H1 (cell line): ENCODE data around the gene SURF4. TPM values are rescaled to one million over a fixed set of nuclear protein-coding genes. Genes with fewer than 3 reads are reported as not detected.

Experiments used
- CTCF ChIA-PET: fragments of 300-600 bp; sonication (Branson Sonifier 250); formaldehyde crosslinking; loops from one replicate; lab custom pipeline; 2021; ENCODE audit not compliant: partially characterized antibody; lab: Charles Lee
- POLR2A ChIA-PET: fragments of 300-600 bp; sonication (Branson Sonifier 250); formaldehyde crosslinking; loops from one replicate; lab custom pipeline; 2021; ENCODE audit warnings: inconsistent platforms; ENCODE audit not compliant: partially characterized antibody; lab: Charles Lee
- DNase-seq, 2 experiments: peaks; one replicate each; pipeline versions ENCODE4 v3.0.0 to v3.0.0-alpha.2; 2010 to 2022; ENCODE audit warnings: low spot score in 2 of 2, low read depth in 1 of 2, mixed read lengths in 1 of 2
- FAIRE-seq: peaks from 2 replicates; lab custom pipeline; 2011; peaks lifted over from hg19 to GRCh38; lab: Jason Lieb, UNC
- H2AFZ ChIP-seq: 2 replicates; pipeline ENCODE4 v1.8.1; 2012; ENCODE audit warnings: low read length, inconsistent platforms
- H2AK5ac ChIP-seq: 2 replicates; pipeline ENCODE4 v1.6.1; 2013; ENCODE audit warnings: low read depth, low read length
- H2BK120ac ChIP-seq: replicated peaks from 2 replicates; pipeline ENCODE3; 2013; ENCODE audit warnings: low read depth, low read length, inconsistent platforms
- H2BK12ac ChIP-seq: 2 replicates; pipeline ENCODE4 v1.6.1; 2013; ENCODE audit warnings: low read depth, low read length
- H2BK15ac ChIP-seq: 2 replicates; pipeline ENCODE4 v1.6.1; 2013; ENCODE audit warnings: low read length
- H2BK20ac ChIP-seq: 2 replicates; pipeline ENCODE4 v1.6.1; 2013; ENCODE audit warnings: low read length
- H2BK5ac ChIP-seq: 2 replicates; pipeline ENCODE4 v1.6.1; 2013; ENCODE audit warnings: low read depth, low read length
- H3K14ac ChIP-seq: 2 replicates; pipeline ENCODE4 v1.6.1; 2013; ENCODE audit warnings: inconsistent platforms; ENCODE audit not compliant: insufficient read length
- H3K18ac ChIP-seq: 2 replicates; pipeline ENCODE4 v1.6.1; 2013; ENCODE audit warnings: low read length; ENCODE audit errors: extremely low read depth
- H3K23ac ChIP-seq: 2 replicates; pipeline ENCODE4 v1.6.1; 2013; ENCODE audit warnings: inconsistent platforms; ENCODE audit not compliant: insufficient read length
- H3K23me2 ChIP-seq: 2 replicates; pipeline ENCODE4 v1.6.1; 2013; ENCODE audit warnings: low read depth, low read length
- H3K27ac ChIP-seq: 2 replicates; pipeline ENCODE4 v1.6.1; 2011; ENCODE audit warnings: low read depth, low read length, inconsistent platforms
- H3K27me3 ChIP-seq, 4 experiments: replicated peaks in 1 of 4; 1 replicate in 1 of 4; 2 replicates in 3 of 4; pipeline versions ENCODE4 v1.6.1 to v1.8.1; 2011 to 2013; ENCODE audit warnings: low read length in 3 of 4, mild to moderate bottlenecking in 3 of 4, inconsistent platforms in 2 of 4, mixed read lengths in 2 of 4, moderate library complexity in 1 of 4; ENCODE audit not compliant: control insufficient read depth in 3 of 4, insufficient read depth in 3 of 4; ENCODE audit errors: extremely low read depth in 1 of 4
- H3K36me3 ChIP-seq, 4 experiments: 2 replicates each; pipeline versions ENCODE4 v1.6.1 to v1.8.1; 2011 to 2013; ENCODE audit warnings: mild to moderate bottlenecking in 4 of 4, low read length in 3 of 4, moderate library complexity in 2 of 4, control low read depth in 1 of 4, inconsistent platforms in 1 of 4; ENCODE audit not compliant: insufficient read depth in 4 of 4, control insufficient read depth in 2 of 4
- H3K4ac ChIP-seq: replicated peaks from 2 replicates; pipeline ENCODE3; 2013; ENCODE audit warnings: low read length, low read depth, mixed read lengths, inconsistent platforms; ENCODE audit not compliant: insufficient read length
- H3K4me1 ChIP-seq, 4 experiments: replicated peaks in 1 of 4; 1 replicate in 1 of 4; 2 replicates in 3 of 4; pipeline versions ENCODE4 v1.6.1 to v1.8.1; 2011 to 2013; ENCODE audit warnings: low read length in 3 of 4, inconsistent platforms in 2 of 4, mixed read lengths in 1 of 4; ENCODE audit not compliant: insufficient read depth in 4 of 4, control insufficient read depth in 3 of 4
- H3K4me2 ChIP-seq, 2 experiments: 2 replicates each; pipeline versions ENCODE4 v1.6.1 to v1.8.1; 2011 to 2013; ENCODE audit warnings: low read depth in 2 of 2, low read length in 2 of 2, control low read depth in 1 of 2, inconsistent platforms in 1 of 2, mild to moderate bottlenecking in 1 of 2; ENCODE audit not compliant: insufficient read depth in 1 of 2
- H3K4me3 ChIP-seq, 4 experiments: fragments of 200-600, 300-600 bp in 1 of 4; sonication (generic), shearing (Covaris generic), sonication (Bioruptor Twin) in 1 of 4; 2 replicates each; pipeline versions ENCODE4 v1.5.1 to v1.8.1; 2011 to 2016; ENCODE audit warnings: low read length in 4 of 4, low read depth in 3 of 4, control low read depth in 2 of 4, inconsistent platforms in 2 of 4, mild to moderate bottlenecking in 2 of 4, mixed read lengths in 1 of 4, moderate library complexity in 1 of 4; ENCODE audit not compliant: insufficient read depth in 2 of 4; ENCODE audit errors: extremely low read depth in 1 of 4
- H3K56ac ChIP-seq: replicated peaks from 2 replicates; pipeline ENCODE3; 2013; ENCODE audit warnings: low read depth, mild to moderate bottlenecking, mixed read lengths, low read length, inconsistent platforms; ENCODE audit not compliant: insufficient read length
- H3K79me1 ChIP-seq: 2 replicates; pipeline ENCODE4 v1.6.1; 2013; ENCODE audit warnings: low read depth, low read length, control low read depth
- H3K79me2 ChIP-seq, 2 experiments: 2 replicates each; pipeline versions ENCODE4 v1.6.1 to v1.8.1; 2012 to 2013; ENCODE audit warnings: low read length in 2 of 2, mild to moderate bottlenecking in 2 of 2, inconsistent platforms in 1 of 2; ENCODE audit not compliant: insufficient read depth in 2 of 2, control insufficient read depth in 1 of 2
- H3K9ac ChIP-seq, 4 experiments: replicated peaks in 1 of 4; 1 replicate in 1 of 4; 2 replicates in 3 of 4; pipeline versions ENCODE4 v1.6.1 to v1.8.1; 2011 to 2013; ENCODE audit warnings: low read depth in 3 of 4, low read length in 3 of 4, control low read depth in 2 of 4, mild to moderate bottlenecking in 2 of 4, moderate library complexity in 2 of 4, inconsistent platforms in 1 of 4; ENCODE audit errors: extremely low read depth in 1 of 4
- H3K9me3 ChIP-seq, 2 experiments: 2 replicates each; pipeline versions ENCODE4 v1.6.1 to v1.8.1; 2012 to 2013; ENCODE audit warnings: mild to moderate bottlenecking in 2 of 2, moderate library complexity in 2 of 2, control low read depth in 1 of 2, inconsistent platforms in 1 of 2, low read depth in 1 of 2, low read length in 1 of 2, mixed read lengths in 1 of 2; ENCODE audit not compliant: insufficient read depth in 2 of 2
- H4K20me1 ChIP-seq, 2 experiments: replicated peaks in 1 of 2; 2 replicates each; pipeline versions ENCODE3 to v1.8.1; 2011 to 2013; ENCODE audit warnings: inconsistent platforms in 2 of 2, low read length in 2 of 2, mild to moderate bottlenecking in 1 of 2; ENCODE audit not compliant: insufficient read depth in 2 of 2, control insufficient read depth in 1 of 2
- H4K5ac ChIP-seq: 2 replicates; pipeline ENCODE4 v1.6.1; 2013; ENCODE audit warnings: low read length, low read depth, mixed read lengths, inconsistent platforms; ENCODE audit not compliant: insufficient read length
- H4K8ac ChIP-seq: 2 replicates; pipeline ENCODE4 v1.8.0; 2013; ENCODE audit warnings: mild to moderate bottlenecking, moderate library complexity, low read length, inconsistent platforms; ENCODE audit not compliant: insufficient read depth; ENCODE audit errors: extremely low read depth
- H4K91ac ChIP-seq: replicated peaks from 2 replicates; pipeline ENCODE3; 2013; ENCODE audit warnings: low read length, mixed read lengths, inconsistent platforms; ENCODE audit not compliant: insufficient read length
- CHD1 ChIP-seq: IDR thresholded peaks from 2 replicates; pipeline ENCODE4 v1.6.1; 2012; ENCODE audit warnings: low read depth, low read length, improper control_type of control experiment
- HDAC6 ChIP-seq: IDR thresholded peaks from one replicate; pipeline ENCODE4 v1.7.1; 2012; ENCODE audit warnings: low read depth, mild to moderate bottlenecking, inconsistent platforms, low read length, moderate library complexity
- KDM1A ChIP-seq: fragments of 200-600, 300-600 bp; sonication (generic); IDR thresholded peaks from 2 replicates; pipeline ENCODE4 v1.7.1; 2016; ENCODE audit warnings: mild to moderate bottlenecking, low read length, borderline replicate concordance
- NRF1 ChIP-seq: IDR thresholded peaks from 2 replicates; pipeline ENCODE4 v1.6.1; 2011; ENCODE audit warnings: mild to moderate bottlenecking, low read depth, low read length, improper control_type of control experiment
- SAP30 ChIP-seq: fragments of 300-600 bp; sonication (generic); IDR thresholded peaks from 2 replicates; pipeline ENCODE4 v1.7.1; 2012; ENCODE audit warnings: low read length, moderate library complexity, mild to moderate bottlenecking, inconsistent platforms; ENCODE audit not compliant: insufficient read depth, insufficient replicate concordance
- SUZ12 ChIP-seq: fragments of 200-600 bp; sonication (generic); IDR thresholded peaks from 2 replicates; pipeline ENCODE4 v1.6.1; 2012; ENCODE audit warnings: mild to moderate bottlenecking, inconsistent platforms, low read length, moderate library complexity, mixed read lengths
- TAF1 ChIP-seq: IDR thresholded peaks from 2 replicates; pipeline ENCODE4 v1.6.1; 2011; ENCODE audit warnings: mild to moderate bottlenecking, low read depth, low read length
- TEAD4 ChIP-seq: IDR thresholded peaks from 2 replicates; pipeline ENCODE4 v1.6.1; 2012; ENCODE audit warnings: low read depth, low read length, inconsistent platforms, mixed read lengths
- ZNF274 ChIP-seq: IDR thresholded peaks from 2 replicates; pipeline ENCODE4 v1.7.0; 2012; ENCODE audit warnings: low read length, borderline replicate concordance; ENCODE audit errors: extremely low read depth
- WGBS, 2 experiments: shearing (Covaris generic) in 1 of 2; methylation state at CpG; one replicate each; pipeline versions ENCODE4 v1.1.6 to v1.1.7; 2013 to 2015; ENCODE audit warnings: low lambda C conversion rate in 2 of 2, mixed read lengths in 2 of 2, inconsistent platforms in 1 of 2, low coverage in 1 of 2, missing lambda C conversion rate in 1 of 2; ENCODE audit not compliant: insufficient replicate concordance in 2 of 2, insufficient coverage in 1 of 2, insufficient read length in 1 of 2; ENCODE audit errors: extremely low coverage in 1 of 2, missing lambda C conversion rate in 1 of 2; 5-methylcytosine and 5-hydroxymethylcytosine counted together
- polyA plus RNA-seq, 7 experiments: library from polyadenylated mRNA; depleted of rRNA in 3 of 7; stranded (reverse) in 5 of 7; unstranded in 2 of 7; fragments of >200 nt in 5 of 7; fragments of 200-250 nt in 2 of 7; gene quantifications; 1 replicate in 5 of 7; 2 replicates in 1 of 7; 4 replicates in 1 of 7; pipeline versions ENCODE4 v1.2.1 to v1.2.3, GENCODE V29; 2011 to 2013; ENCODE audit warnings: missing spikeins in 2 of 7, mixed read lengths in 2 of 7
- total RNA-seq: library from RNA; stranded (reverse); fragmentation: NEBNext Ultra II Directional; extraction: Animal tissue kit (Norgen Biotek cat#: 25700); gene quantifications from 2 replicates; pipeline ENCODE4 v1.2.1, GENCODE V29; 2021
- TF ChIP-seq, protein P1 (sequence below), 3 experiments: IDR thresholded peaks; 1 replicate in 2 of 3; 2 replicates in 1 of 3; pipeline versions ENCODE4 v1.5.1 to v1.6.1; 2011; ENCODE audit warnings: low read length in 3 of 3, mild to moderate bottlenecking in 3 of 3, inconsistent platforms in 2 of 3, low read depth in 1 of 3, moderate library complexity in 1 of 3; ENCODE audit not compliant: insufficient read depth in 1 of 3; ENCODE audit errors: control extremely low read depth in 1 of 3

SURF4 gene
- total and polyA plus RNA-seq, 2 of the 8 experiments (the other 6 are each of a cell fraction or from before 2014, with no cell fraction given) = 176 to 182 TPM

DNA sequence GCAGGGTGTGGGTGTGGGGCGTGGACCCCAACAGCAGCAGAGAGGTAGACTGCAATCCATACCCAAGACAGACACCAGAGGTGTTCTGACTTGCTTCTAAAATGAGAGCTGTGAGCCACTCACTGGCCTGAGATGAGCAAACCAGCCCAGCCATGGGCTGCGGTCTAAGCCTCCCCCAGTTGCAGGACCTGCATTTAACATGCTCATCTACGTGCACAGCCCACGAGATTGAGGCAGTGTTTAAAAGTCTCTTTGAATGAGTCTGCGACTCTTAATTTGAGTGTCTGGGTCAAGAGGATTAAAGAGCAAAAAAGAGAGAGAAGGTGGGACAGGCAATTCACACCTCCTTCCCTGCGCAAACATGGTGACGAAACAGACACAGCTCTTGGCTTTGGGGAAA lies 5.9 kb downstream of the SURF4 start:
- H3K23ac ChIP-seq = no peak overlapping the region
- no peak overlapping the region for H2BK15ac ChIP-seq
- no peak overlapping the region for H3K18ac ChIP-seq
- H2BK20ac ChIP-seq = no peak overlapping the region
- H2AK5ac ChIP-seq = no peak overlapping the region
- no peak overlapping the region for H3K14ac ChIP-seq
- no peak overlapping the region for H4K91ac ChIP-seq
- ChIA-PET POLR2A (interaction anchor here (19.9 kb wide), 1 partner anchor 17 kb away, joined by 461 read pairs; the partner anchor contains the start of genes MED22, RPL7A, SURF1 and SURF2), CTCF (interaction anchor here (0.7 to 10.1 kb wide), 4 partner anchors 13 to 226 kb away, joined by 3 to 90 read pairs (median 4); partner anchors contain the start of genes SURF1 and SURF2)
- no peak overlapping the region for H2AFZ ChIP-seq
- H3K4me3 ChIP-seq = no peak overlapping the region
- no peak overlapping the region for H3K9ac ChIP-seq
- H2BK5ac ChIP-seq = no peak overlapping the region
- H4K20me1 ChIP-seq = peaks cover 44 to 69% of the 10 kb centered on the region in 2 experiments
- peaks cover 23 to 85% of the 10 kb centered on the region in 2 experiments for H3K79me2 ChIP-seq
- H4K8ac ChIP-seq = no peak overlapping the region
- H2BK12ac ChIP-seq = no peak overlapping the region
- no peaks in the 10 kb centered on the region; a peak in 1 of 7 replicates for H3K4me1 ChIP-seq
- DNase-seq = no peak
- peaks cover 38% of the 10 kb centered on the region for H3K79me1 ChIP-seq
- H3K27me3 ChIP-seq = no peaks in the 10 kb centered on the region
- peaks cover 2% of the 10 kb centered on the region; the same call in 1 of the 2 replicates for H3K23me2 ChIP-seq
- WGBS, 2 experiments = 98% methylated on average over 7 of the region's 7 CpGs; no CpG with 5 or more reads in 1 of the 2 experiments
- no peaks in the 10 kb centered on the region for H3K9me3 ChIP-seq
- no peak overlapping the region for H3K56ac ChIP-seq
- FAIRE-seq = no peak
- H2BK120ac ChIP-seq = no peak overlapping the region
- H3K27ac ChIP-seq = no peak overlapping the region
- H4K5ac ChIP-seq = no peak overlapping the region
- H3K4ac ChIP-seq = no peak overlapping the region
- no peak overlapping the region for H3K4me2 ChIP-seq
- peaks cover 5 to 30% (median 26%) of the 10 kb centered on the region in 4 experiments; a peak in 6 of 8 replicates for H3K36me3 ChIP-seq
- TF ChIP-seq KDM1A (no peak), SAP30 (no peak), TAF1 (no peak), TEAD4 (no peak), CHD1 (no peak), SUZ12 (no peak), ZNF274 (no peak), NRF1 (no peak), HDAC6 (no peak)
- TF ChIP-seq, protein P1, sequence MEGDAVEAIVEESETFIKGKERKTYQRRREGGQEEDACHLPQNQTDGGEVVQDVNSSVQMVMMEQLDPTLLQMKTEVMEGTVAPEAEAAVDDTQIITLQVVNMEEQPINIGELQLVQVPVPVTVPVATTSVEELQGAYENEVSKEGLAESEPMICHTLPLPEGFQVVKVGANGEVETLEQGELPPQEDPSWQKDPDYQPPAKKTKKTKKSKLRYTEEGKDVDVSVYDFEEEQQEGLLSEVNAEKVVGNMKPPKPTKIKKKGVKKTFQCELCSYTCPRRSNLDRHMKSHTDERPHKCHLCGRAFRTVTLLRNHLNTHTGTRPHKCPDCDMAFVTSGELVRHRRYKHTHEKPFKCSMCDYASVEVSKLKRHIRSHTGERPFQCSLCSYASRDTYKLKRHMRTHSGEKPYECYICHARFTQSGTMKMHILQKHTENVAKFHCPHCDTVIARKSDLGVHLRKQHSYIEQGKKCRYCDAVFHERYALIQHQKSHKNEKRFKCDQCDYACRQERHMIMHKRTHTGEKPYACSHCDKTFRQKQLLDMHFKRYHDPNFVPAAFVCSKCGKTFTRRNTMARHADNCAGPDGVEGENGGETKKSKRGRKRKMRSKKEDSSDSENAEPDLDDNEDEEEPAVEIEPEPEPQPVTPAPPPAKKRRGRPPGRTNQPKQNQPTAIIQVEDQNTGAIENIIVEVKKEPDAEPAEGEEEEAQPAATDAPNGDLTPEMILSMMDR (IDR thresholded peaks at IDR 0.05; ENCODE audit: control extremely low read depth in 1 of 3, insufficient read depth in 1 of 3, low read depth in 1 of 3, low read length in 3 of 3) = no peak
